Measurements from ENCODE around the gene PFDN1. TPM values are rescaled to one million over a fixed set of nuclear protein-coding genes. Genes with fewer than 3 reads are reported as not detected.
A peak's percentile ranks its signal among the peaks of the same experiment; 100 is the strongest.

PFDN1 gene
- total and polyA plus RNA-seq, 3 donors from 2014 or later: 62.4 to 185 (median 156) TPM

GRCh38 chr5:140319833-140320232 lies 16.9 kb upstream of the PFDN1 start:
- Histone ChIP-seq H3K36me3 (ENCODE audit: low read depth, missing control alignments) (no peaks in the 10 kb centered on the region), H3K4me1 (peaks cover 23% of the 10 kb centered on the region), H3K27ac (no peak overlapping the region), H3K27me3 (no peaks in the 10 kb centered on the region), H3K4me3 (no peak overlapping the region), H3K9me3 (no peaks in the 10 kb centered on the region)
- no peak for DNase-seq
- TF ChIP-seq CTCF (IDR thresholded peaks at IDR 0.05): no peak
- TF ChIP-seq POLR2A (IDR thresholded peaks at IDR 0.05): no peak
- WGBS, 2 donors: 80 to 100% methylated on average over 1 of the region's 1 CpG
- intact Hi-C loops (cut with DNase I; ENCODE audit: low total_unique reads): no loop called here

- intact Hi-C loops (cut with DNase I; ENCODE audit: low total_unique reads): no loop called here
- H3K27me3 ChIP-seq: no peaks in the 10 kb centered on the region
- H3K27ac ChIP-seq: no peak overlapping the region
- no peaks in the 10 kb centered on the region for H3K36me3 ChIP-seq (ENCODE audit: low read depth, missing control alignments)
- no peak overlapping the region for H3K4me3 ChIP-seq
- H3K4me1 ChIP-seq: peaks cover 13% of the 10 kb centered on the region
- DNase-seq: no peak
- no peaks in the 10 kb centered on the region for H3K9me3 ChIP-seq
- TF ChIP-seq CTCF (IDR thresholded peaks at IDR 0.05) (no peak), POLR2A (IDR thresholded peaks at IDR 0.05) (no peak)
- WGBS, 2 donors: 93 to 97% methylated on average over 4 of the region's 4 CpGs
Measured at GRCh38 chr5:140318792-140319191, 15.9 kb upstream of the PFDN1 start.

DNA sequence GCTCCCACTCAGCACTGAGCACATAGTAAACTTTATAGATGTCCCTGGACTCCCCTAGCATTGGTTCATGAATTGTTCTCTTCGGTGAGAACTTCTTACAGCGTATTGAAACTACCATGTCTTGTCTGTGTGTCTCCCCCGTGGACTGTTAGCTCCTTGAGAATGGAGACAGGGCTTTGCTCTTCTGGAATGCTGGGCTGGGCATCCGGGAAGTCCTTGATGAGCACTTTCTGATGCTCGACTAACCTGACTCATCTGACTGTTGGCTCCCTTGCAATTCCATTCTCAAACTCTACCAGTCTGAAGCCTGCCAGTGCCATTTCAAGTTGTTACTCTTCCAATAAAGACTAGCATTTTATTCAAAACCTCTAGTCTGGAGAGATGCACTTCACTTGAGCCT lies 15.0 kb upstream of the PFDN1 start:
- intact Hi-C loops (cut with DNase I; ENCODE audit: low total_unique reads): no loop called here
- TF ChIP-seq CTCF (IDR thresholded peaks at IDR 0.05) (no peak), POLR2A (IDR thresholded peaks at IDR 0.05) (no peak)
- Histone ChIP-seq H3K4me1 (peaks cover 4% of the 10 kb centered on the region), H3K36me3 (ENCODE audit: low read depth, missing control alignments) (no peaks in the 10 kb centered on the region), H3K4me3 (no peak overlapping the region), H3K27ac (no peak overlapping the region), H3K9me3 (no peaks in the 10 kb centered on the region), H3K27me3 (no peaks in the 10 kb centered on the region)
- 69 to 77% methylated on average over 5 of the region's 5 CpGs for WGBS, 2 donors
- DNase-seq: no peak

DNA sequence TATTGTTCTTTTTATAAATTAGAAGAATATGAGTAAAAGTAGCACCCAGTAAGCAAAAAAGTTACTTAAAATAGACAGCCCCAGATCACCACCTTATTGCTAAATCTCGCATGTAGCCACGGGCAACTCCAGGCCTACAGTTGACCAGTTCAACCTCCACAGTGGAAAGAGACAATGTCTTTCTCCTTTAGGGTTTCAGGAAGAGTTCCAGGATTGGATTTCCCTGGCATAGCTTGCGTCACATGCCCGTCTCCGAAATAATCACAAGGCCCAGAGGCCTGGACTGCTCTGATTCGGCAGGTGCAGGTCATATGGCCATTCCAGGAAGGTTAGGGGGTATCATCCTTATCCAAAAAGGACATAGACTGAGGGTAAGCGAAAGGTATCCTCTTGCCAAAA lies 9.9 kb upstream of the PFDN1 start:
- TF ChIP-seq CTCF (IDR thresholded peaks at IDR 0.05) (no peak), POLR2A (IDR thresholded peaks at IDR 0.05) (no peak)
- Histone ChIP-seq H3K27me3 (no peaks in the 10 kb centered on the region), H3K4me1 (no peaks in the 10 kb centered on the region), H3K9me3 (no peaks in the 10 kb centered on the region), H3K27ac (peak overlapping the region in 1 of 2 donors; percentile 27), H3K4me3 (no peak overlapping the region), H3K36me3 (ENCODE audit: low read depth, missing control alignments) (no peaks in the 10 kb centered on the region)
- no peak for DNase-seq
- WGBS, 2 donors: 90 to 98% methylated on average over 7 of the region's 7 CpGs
- intact Hi-C loops (cut with DNase I; ENCODE audit: low total_unique reads): no loop called here

DNA sequence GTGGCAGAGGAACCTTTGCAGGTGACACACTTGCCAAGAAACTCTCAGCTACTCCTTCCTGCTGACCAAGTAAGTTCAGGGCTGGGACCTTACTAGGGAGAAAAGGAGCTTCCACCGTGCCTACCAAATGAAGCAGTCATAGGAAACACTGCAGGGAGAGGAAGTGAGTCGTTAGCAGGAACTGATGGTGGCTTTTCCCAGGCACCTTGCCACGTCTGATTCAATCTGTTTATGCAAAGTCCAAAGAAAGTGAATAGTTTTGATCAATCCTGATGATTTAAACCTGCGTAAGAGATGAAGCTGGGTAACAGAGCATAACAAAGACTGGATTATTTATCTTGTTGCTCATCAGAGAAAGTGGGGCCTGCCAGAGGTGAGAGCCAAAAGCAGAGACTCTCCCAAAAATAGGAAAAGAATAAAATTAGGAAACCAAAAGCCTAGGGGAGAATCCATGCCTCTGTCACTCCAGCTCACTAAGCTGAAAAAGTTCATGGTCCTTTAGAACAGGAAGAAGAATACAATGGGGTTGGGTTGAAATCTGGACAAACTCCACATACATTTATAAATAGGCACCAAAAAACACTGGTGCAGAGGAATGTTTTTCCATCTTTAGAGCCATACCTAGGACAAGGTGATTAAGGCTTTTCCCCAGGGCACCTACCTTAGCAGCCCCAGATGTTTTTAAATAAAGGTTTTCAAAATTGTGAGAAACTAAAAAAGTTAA lies 9.3 kb upstream of the PFDN1 start:
- Histone ChIP-seq H3K36me3 (ENCODE audit: low read depth, missing control alignments) (no peaks in the 10 kb centered on the region), H3K9me3 (no peaks in the 10 kb centered on the region), H3K27me3 (no peaks in the 10 kb centered on the region), H3K27ac (peak overlapping the region in 1 of 2 donors; percentile 27), H3K4me1 (no peaks in the 10 kb centered on the region), H3K4me3 (no peak overlapping the region)
- intact Hi-C loops (cut with DNase I; ENCODE audit: low total_unique reads): no loop called here
- 50 to 60% methylated on average over 4 of the region's 4 CpGs for WGBS, 2 donors
- DNase-seq: no peak
- TF ChIP-seq POLR2A (IDR thresholded peaks at IDR 0.05) (no peak), CTCF (IDR thresholded peaks at IDR 0.05) (no peak)

Measured in testis (tissue), 3 donors.